Smooth muscle cell (in vitro differentiated cells): ENCODE measurements around the gene ITGBL1. TPM values are rescaled to one million over a fixed set of nuclear protein-coding genes. Genes with fewer than 3 reads are reported as not detected.

ENCODE experiments used
- DNase-seq: peaks from one replicate; lab custom pipeline; 2025; ENCODE audit not compliant: unreplicated experiment; lab: John Stamatoyannopoulos, UW
- H2AFZ ChIP-seq: fragments of 200-600 bp; sonication (generic); 2 replicates; pipeline ENCODE4 v1.6.0; 2016; ENCODE audit warnings: antibody characterized with exemption, low read depth, mild to moderate bottlenecking
- H3F3A ChIP-seq: fragments of 200-600 bp; sonication (generic); 2 replicates; pipeline ENCODE4 v1.6.0; 2017; ENCODE audit warnings: antibody characterized with exemption, low read depth
- H3K27ac ChIP-seq: fragments of 200-600 bp; sonication (generic); 2 replicates; pipeline ENCODE4 v1.5.1; 2016; ENCODE audit warnings: low read depth, mild to moderate bottlenecking
- H3K27me3 ChIP-seq: fragments of 200-600 bp; sonication (generic); 2 replicates; pipeline ENCODE4 v1.6.1; 2016; ENCODE audit warnings: low read depth, mild to moderate bottlenecking
- H3K36me3 ChIP-seq: fragments of 200-600 bp; sonication (generic); 2 replicates; pipeline ENCODE4 v1.5.1; 2016; ENCODE audit warnings: low read depth
- H3K4me1 ChIP-seq: fragments of 200-600 bp; sonication (generic); 2 replicates; pipeline ENCODE4 v1.5.1; 2016; ENCODE audit warnings: low read depth
- H3K4me2 ChIP-seq: fragments of 200-600 bp; sonication (generic); 2 replicates; pipeline ENCODE4 v1.6.0; 2016; ENCODE audit warnings: mild to moderate bottlenecking
- H3K4me3 ChIP-seq: fragments of 200-600 bp; sonication (generic); 2 replicates; pipeline ENCODE4 v1.5.1; 2016; ENCODE audit warnings: mild to moderate bottlenecking
- H3K79me2 ChIP-seq: fragments of 200-600 bp; sonication (generic); 2 replicates; pipeline ENCODE4 v1.6.0; 2016; ENCODE audit warnings: low read depth, mild to moderate bottlenecking
- H3K9ac ChIP-seq: fragments of 200-600 bp; sonication (generic); 2 replicates; pipeline ENCODE4 v1.6.0; 2016; ENCODE audit warnings: low read depth
- H3K9me3 ChIP-seq: fragments of 200-600 bp; sonication (generic); replicated peaks from 2 replicates; pipeline ENCODE4 v1.5.1; 2016; ENCODE audit warnings: low read depth
- H4K20me1 ChIP-seq: fragments of 200-600 bp; sonication (generic); 2 replicates; pipeline ENCODE4 v1.6.0; 2016; ENCODE audit warnings: low read depth
- CTCF ChIP-seq: fragments of 200-600 bp; sonication (generic); IDR thresholded peaks from 2 replicates; pipeline ENCODE4 v1.5.1; 2017; ENCODE audit warnings: borderline replicate concordance, mild to moderate bottlenecking, antibody characterized with exemption; ENCODE audit not compliant: insufficient read depth, poor library complexity, severe bottlenecking
- WGBS: methylation state at CpG from one replicate; pipeline ENCODE4 v1.1.7; 2016; ENCODE audit warnings: low lambda C conversion rate; 5-methylcytosine and 5-hydroxymethylcytosine counted together
- polyA plus RNA-seq: library from polyadenylated mRNA; unstranded; fragments of >200 nt; fragmentation: Nextera tagmentation; extraction: Ambion mirVana; gene quantifications from 2 replicates; pipeline ENCODE4 v1.2.1, GENCODE V29; 2016
- total RNA-seq: library from RNA; depleted of rRNA; stranded (reverse); fragments of >200 nt; gene quantifications from 2 replicates; pipeline ENCODE4 v1.2.3, GENCODE V29; 2014

The ITGBL1 gene
- total and polyA plus RNA-seq, 2 experiments from 2014 or later, result 0.29 TPM; not detected in 1

DNA sequence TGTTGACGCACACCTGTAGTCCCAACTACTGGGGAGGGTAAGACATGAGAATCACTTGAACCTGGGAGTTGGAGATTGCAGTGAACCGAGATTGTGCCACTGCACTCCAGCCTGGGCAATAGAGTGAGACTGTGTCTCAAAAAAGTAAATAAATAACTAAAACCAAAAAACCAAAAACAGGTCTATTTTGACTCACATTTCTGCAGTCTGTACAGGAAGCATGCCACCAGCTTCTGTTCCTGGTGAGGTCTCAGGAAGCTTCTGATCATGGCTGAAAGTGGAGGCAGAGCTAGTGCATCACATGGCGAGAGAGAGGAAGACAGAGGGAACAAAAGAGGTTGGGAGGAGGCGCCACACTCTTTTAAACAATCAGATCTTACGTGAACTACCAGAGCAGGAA, 142.5 kb downstream of the ITGBL1 start:
- DNase-seq, result no peak
- no peak for TF ChIP-seq CTCF
- Histone ChIP-seq H4K20me1 (no peaks in the 10 kb centered on the region), H3K4me2 (no peak overlapping the region), H3K27me3 (no peaks in the 10 kb centered on the region), H3K9me3 (no peaks in the 10 kb centered on the region), H3K4me3 (no peak overlapping the region), H3K36me3 (no peaks in the 10 kb centered on the region), H3K9ac (no peak overlapping the region), H3K79me2 (no peaks in the 10 kb centered on the region), H3K4me1 (no peaks in the 10 kb centered on the region), H3F3A (no peaks in the 10 kb centered on the region), H2AFZ (no peak overlapping the region), H3K27ac (no peak overlapping the region)
- WGBS, result 95% methylated on average over 5 of the region's 5 CpGs

- Histone ChIP-seq H2AFZ (no peak overlapping the region), H3K79me2 (no peaks in the 10 kb centered on the region), H3K27ac (no peak overlapping the region), H3K36me3 (no peaks in the 10 kb centered on the region), H3K27me3 (no peaks in the 10 kb centered on the region), H3K4me2 (no peak overlapping the region), H4K20me1 (no peaks in the 10 kb centered on the region), H3K9ac (no peak overlapping the region), H3K4me1 (no peaks in the 10 kb centered on the region), H3F3A (no peaks in the 10 kb centered on the region), H3K9me3 (no peaks in the 10 kb centered on the region), H3K4me3 (no peak overlapping the region)
- DNase-seq, result no peak
- no peak for TF ChIP-seq CTCF
- WGBS, result 93% methylated on average over 4 of the region's 4 CpGs
Measured at GRCh38 chr13:101596803-101597202, 144.3 kb downstream of the ITGBL1 start.

DNA sequence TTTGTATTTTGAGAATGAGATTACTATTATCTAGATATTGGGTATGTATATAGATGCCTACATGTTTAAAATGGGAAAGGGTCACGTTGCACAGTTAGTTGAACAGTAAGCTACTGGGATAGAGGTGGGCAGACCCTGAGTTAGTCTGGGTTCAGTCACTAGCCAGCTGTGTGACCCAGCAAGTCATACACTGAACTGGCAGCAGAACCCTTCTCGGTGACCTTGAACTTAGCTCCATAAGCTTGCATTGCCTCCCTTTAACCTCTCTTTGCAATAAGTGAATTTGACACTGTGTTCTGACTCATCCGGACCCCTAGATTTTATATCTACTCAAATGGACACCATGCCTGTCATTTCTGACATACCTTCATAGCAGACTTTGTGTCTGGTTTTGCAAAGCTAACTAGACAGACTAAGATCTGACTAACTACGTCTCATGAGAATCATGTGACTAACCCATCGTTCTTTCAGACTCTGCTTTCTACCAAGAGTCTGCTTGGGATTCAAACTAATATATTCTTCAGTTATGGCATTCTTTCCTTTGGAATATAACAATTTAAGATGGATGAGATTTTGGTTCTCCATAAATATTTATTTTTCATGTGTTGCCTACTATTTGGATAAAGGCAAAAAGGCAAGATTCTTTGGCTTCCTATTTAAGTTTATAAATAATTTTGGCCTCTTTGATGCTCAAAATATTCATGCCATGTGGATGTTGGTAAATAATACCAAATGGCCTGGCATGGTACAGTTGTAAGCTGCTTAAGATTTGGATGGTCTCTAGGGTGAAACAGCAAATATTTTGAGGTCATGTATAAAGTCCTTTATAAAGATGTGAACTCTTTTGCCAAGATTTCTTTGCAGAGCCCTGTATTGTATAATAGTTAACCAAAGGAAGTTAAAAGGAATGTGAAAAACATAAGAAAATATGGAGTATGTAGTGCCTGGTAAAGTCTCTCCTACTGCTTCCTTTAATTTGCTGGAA, 159.3 kb downstream of the ITGBL1 start:
- Histone ChIP-seq H3K9ac (no peak overlapping the region), H3F3A (no peaks in the 10 kb centered on the region), H3K27ac (no peak overlapping the region), H3K27me3 (no peaks in the 10 kb centered on the region), H3K9me3 (no peaks in the 10 kb centered on the region), H2AFZ (no peak overlapping the region), H3K4me1 (no peaks in the 10 kb centered on the region), H3K36me3 (no peaks in the 10 kb centered on the region), H3K4me2 (no peak overlapping the region), H3K79me2 (no peaks in the 10 kb centered on the region), H3K4me3 (no peak overlapping the region), H4K20me1 (no peaks in the 10 kb centered on the region)
- TF ChIP-seq CTCF, result no peak
- DNase-seq, result no peak
- 75% methylated on average over 5 of the region's 5 CpGs for WGBS
